Ovary (tissue), 3 donors: ENCODE results near the gene BTRC.

Source experiments
- CTCF ChIP-seq, 3 donors: fragments of 450-650 bp in 2 of 3; fragments of 200-600 bp in 1 of 3; IDR thresholded peaks; one replicate each; pipeline versions ENCODE4 v1.5.1 to v1.8.0; 2016 to 2022; ENCODE audit warnings: antibody characterized with exemption in 3 of 3, mild to moderate bottlenecking in 1 of 3
- EP300 ChIP-seq: sonication (generic); formaldehyde crosslinking; IDR thresholded peaks from one replicate; pipeline ENCODE4 v1.6.1; 2017; ENCODE audit warnings: antibody characterized with exemption
- POLR2A ChIP-seq: fragments of 450-650 bp; IDR thresholded peaks from one replicate; pipeline ENCODE4 v1.6.1; 2017; ENCODE audit warnings: antibody characterized with exemption, mild to moderate bottlenecking, moderate library complexity
- donor health status: DM: no; HTN: no; CAD: no.

- TF ChIP-seq CTCF (IDR thresholded peaks at IDR 0.05) (no peak), POLR2A (no peak), EP300 (no peak)
Observed at GRCh38 chr10:101566333-101567164, 212.6 kb downstream of the BTRC start.
